DMS53 (cell line): ENCODE results near the gene SEC22A.

ENCODE experiments used
- DNase-seq: peaks from one replicate; lab custom pipeline; 2025; lab: John Stamatoyannopoulos, UW

Gene SEC22A

DNA sequence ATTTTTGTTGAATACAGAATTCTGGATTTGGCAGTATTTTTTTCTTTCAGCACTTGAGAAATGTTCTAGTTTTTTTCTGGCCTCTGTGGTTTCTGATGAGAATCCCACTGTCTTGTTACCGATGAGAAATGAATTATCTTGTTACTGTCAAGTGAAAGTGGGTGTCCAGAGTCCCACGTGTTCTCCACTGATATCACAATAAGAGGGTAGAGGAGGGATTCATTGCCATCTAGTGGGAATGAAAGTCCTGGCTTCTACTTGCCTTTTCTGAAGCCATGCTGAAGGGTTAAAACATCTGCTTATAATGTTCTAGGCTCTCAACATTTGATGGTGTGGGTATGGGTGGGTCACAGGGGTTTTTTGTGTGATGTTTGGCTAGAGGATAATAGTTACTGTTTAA, 66.1 kb downstream of the SEC22A start:
- no peak for DNase-seq

DNA sequence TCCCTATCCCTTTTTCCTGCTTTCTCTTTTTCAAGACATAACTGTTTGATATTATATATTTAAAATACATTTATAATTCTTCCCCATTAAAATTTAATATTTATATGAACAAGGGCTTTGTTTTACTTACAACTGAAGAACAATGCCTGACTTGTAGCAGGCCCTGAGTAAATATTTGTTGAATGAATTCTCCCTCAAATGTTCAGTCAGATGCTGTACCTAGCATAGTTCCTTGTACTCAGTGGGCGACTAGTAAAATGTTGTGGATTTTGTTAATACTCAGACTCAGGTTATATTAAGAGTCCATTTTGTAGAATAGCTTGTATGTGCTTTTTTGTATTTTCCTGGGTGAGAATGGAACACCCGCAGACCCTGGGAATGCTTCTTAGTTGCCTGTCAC, 69.1 kb downstream of the SEC22A start:
- DNase-seq = no peak

DNA sequence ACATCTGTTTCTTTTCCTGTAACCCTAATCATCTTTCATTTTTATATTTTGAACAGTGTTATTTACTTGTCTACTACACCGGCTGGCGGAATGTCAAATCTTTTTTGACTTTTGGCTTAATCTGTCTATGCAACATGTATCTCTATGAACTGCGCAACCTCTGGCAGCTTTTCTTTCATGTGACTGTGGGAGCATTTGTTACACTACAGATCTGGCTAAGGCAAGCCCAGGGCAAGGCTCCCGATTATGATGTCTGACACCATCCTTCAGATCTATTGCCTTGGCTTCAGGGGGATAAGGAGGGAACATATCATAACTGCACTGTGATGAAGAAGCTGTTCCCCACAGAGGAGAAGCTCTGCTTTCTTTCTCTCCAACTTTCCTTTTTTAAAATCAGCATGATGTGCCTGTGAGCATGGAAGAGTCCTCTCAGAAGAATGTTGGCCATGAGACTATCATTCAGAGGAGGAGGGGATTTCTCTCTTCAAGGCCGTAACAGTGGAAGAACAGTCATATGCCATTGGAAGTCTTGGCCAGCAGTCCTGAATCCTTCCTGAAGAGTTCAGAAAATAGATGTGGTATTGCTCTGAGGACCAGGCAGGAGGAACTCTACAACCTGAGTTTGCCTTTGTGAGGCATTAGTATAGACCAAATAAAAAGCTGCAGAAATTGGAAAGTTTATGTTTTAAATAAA, 69.9 kb downstream of the SEC22A start:
- no peak for DNase-seq

DNA sequence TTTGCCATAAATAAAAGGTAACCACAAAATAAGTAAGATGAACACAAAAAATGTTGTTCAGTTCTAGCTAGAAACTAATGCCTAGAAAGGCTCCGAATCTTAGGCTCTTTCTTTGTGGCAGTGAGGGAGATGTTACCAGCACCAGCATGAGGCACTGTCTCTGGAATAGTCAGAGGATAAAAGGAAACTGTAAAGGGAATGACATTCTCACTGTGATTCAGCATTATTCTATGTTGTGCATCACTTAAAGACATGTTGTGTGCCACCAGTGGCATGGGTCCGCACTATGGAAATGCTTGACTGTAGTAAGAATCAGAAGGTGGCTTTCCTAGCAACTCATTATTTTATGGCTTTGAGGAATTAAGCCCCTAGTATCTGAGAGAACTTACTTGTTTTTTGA, 70.8 kb downstream of the SEC22A start:
- no peak for DNase-seq

DNA sequence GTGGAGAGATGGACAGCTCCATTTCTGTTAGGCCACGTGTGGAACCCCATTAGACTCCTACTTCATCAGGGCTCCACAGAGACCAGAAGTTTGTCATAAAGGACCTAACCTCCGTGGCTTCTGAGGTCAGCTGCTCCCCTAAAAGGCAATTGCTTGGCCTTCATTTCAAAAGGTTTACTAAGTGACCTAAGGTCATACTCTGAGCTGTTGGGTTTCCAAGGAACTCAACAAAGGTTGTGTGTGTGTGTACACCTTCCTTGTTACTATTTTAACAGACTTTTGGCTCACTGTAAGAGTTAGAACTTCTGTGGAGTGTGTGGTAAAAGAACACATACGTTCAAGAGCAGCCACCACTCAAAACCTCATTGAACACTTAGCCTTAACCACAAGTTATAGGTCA, 73.9 kb downstream of the SEC22A start:
- DNase-seq = no peak

DNA sequence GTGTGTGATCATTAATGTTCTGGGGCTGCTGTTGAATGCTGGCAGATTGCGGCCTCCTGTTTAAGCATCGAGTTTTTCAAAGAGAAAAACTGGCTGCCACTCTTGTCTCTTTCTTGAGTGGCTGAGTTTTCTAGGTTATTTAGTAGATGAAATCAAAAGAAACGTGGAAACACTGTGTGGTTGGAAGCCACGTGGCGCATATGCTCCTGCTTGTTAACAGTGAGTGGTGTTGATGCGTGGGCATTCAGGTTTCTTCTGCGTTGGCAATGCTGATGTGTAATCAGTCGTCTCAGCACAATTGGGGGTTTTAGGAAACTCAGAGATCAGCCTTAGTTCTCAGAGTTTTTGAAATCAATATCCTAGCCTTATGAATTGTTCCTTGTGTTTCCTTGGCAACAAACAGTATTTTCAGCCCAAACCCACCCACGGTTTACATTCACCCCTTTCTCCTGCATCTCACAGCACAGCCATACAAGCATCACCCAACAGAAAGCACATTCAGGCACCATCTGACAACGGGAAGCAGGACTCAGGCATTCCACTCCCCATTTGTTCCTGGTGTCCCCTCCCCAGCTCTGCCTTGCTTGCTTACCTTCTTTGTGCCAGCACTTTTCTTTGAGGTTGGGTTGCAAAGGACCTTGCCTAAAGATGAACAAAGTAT, 74.7 kb downstream of the SEC22A start:
- no peak for DNase-seq

DNA sequence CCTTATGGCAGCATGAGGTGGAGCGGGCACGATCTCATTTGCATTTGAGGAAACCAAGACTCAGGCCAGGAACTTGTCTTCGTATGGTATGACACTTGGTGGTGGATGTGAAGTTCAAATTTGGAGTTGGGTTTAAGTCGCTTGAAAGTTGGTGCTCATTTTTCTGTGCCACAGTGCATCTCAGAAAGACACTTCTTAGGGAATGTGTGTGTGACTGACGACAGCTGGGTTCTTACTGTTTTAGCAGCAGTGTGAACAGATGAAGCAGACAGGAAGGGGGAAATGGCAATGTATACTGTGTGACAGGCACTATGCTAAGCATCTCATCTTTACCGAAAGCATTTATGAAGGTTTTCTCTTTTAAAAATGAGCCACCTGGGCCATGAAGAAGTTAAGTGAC, 75.4 kb downstream of the SEC22A start:
- no peak for DNase-seq

DNA sequence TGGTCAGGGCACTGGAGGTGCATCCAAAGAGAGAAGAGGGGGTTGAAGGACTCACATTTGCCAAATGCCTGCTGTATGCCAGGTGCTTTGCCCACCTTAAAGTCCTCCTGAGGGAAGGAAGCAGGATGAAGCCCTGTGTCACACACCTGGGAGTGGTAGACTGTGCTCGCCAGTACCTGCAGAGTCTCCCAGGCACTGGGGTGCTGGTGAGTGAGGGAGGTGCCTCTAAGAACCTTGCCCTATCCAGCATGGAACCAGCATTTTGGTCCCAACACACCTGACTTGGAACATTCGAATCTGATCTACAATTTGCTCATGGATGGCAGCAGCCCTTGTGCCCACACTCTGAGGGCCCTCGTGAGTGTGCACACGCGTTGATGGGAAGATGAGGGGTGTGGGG, 76.7 kb downstream of the SEC22A start:
- DNase-seq = no peak

DNA sequence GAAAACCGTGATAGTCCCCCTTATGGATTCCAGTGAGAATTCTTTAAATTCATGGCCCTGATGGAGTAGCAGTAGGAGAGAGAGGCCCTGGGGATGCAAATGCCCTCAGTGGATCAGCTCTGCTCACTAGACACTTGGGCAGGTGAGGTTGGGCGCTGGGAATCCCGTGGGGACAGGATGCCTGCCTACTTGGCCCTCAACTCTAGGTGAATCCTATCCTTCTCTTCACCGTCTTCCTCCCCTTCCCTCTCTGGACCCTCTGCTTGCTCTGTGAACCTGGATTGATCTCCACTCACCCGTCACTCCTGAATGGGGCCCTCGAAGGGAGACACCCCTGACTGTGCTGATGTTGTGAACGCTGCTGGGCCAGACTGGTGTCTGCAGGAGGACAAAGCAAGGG, 77.4 kb downstream of the SEC22A start:
- no peak for DNase-seq

DNA sequence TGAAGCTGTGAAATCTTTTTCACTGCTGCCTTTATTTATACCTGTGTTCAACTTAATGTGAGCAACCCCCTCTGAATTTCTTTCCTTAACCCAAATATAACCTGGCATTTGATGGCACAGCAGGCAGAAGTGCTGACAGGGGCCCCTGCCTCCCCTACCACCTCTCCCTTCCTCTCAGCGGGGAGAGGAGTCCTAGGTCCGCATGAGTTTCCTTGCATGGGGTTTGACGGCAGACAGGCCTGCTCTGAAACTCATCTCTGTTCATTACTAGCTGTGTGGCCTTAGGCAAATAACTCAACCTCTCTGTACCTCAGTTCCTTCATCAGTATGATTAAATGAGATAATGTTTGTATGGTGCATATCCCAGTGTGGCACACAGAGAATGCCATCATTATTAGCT, 79.7 kb downstream of the SEC22A start:
- no peak for DNase-seq

DNA sequence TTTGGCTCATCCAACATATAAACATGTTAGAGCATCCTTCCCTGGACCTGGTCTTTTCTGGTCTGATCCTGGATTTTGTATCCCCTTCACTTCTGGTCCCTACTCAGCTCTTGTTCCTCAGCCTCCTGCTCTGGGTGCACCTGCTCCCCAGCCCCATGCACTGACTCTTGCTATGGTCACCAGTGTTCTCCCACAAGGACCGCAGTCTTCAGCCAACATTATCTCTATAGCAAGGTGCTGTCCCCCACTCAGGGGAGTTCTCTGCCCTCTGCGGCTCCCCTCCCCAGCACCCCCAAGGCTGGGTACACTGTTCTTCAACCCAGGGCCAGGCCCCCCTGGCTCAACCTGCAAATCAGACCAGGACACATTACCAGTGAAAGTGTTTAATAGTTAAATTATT, 80.2 kb downstream of the SEC22A start:
- no peak for DNase-seq

DNA sequence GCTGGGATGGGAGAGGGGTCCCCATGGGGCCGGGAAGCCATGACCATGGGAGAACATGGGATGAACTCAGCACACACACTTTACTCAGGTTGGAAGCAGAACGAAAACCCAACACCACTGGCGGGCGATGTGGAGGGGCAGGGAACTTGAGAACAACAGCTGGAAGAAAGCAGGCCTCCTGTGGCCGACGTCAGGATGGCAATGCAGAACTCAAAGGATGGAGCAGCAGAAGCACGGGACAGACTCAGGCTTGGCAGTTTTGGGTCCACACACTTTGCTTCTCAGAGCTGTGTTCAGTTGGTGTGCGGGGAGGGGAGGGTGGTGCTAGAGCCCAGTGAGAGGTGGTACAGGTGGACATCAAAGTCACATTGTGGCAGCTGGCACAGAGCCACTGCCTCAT, 80.7 kb downstream of the SEC22A start:
- no peak for DNase-seq

DNA sequence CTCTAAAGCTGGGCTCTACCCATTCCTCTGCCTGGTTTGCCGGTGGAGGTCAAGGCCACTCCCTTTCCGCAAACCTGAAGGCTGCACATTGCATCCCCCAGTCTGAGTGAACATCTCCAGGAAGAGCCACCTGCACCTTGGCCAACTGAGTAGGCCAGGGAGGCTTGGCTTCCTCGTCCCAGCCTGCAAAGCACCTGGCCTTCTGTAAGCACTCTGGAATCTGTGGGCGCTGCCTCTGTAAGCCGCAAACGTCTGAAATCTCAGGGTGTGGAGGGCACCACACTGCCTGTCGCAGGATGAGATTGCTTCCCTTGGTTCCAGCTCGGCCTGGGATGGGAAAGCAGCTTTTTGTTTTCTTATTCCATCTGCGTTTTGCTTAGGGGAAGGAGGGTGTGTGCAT, 81.3 kb downstream of the SEC22A start:
- DNase-seq = no peak

DNA sequence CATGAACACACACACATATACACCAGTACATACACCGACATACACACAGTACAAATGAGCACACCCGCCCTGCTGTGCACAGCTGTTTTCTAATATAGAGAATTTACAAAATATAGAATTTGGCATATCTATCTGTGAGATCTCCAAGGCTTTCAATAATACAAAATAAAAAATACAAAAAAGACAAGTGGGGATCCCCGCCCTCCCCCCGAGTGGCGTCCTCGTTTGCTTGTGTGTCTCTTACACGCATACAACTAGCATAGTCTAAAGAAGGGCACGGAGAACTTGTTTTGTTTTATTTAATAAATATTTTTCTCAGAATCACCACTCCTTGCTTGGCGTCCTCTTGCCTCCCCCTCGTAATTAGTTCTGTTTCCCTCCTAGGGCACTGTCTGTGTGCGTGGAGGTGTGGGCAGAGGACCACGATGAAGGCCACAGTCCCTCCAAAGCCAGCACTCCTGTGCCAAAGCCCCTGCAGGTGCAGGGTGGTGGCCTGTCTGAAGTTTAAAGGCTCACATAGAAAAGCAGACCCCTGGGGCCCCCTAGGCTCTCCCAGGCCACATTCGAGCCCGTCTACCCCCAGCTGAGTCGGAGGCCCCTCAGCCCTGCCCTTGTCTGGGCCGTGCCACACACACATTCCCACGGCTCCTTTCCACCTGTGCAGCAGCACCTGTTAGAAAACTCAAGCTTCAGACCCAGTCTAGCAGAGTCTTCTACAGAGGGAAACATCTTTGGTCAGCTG, 82.1 kb downstream of the SEC22A start:
- no peak for DNase-seq

DNA sequence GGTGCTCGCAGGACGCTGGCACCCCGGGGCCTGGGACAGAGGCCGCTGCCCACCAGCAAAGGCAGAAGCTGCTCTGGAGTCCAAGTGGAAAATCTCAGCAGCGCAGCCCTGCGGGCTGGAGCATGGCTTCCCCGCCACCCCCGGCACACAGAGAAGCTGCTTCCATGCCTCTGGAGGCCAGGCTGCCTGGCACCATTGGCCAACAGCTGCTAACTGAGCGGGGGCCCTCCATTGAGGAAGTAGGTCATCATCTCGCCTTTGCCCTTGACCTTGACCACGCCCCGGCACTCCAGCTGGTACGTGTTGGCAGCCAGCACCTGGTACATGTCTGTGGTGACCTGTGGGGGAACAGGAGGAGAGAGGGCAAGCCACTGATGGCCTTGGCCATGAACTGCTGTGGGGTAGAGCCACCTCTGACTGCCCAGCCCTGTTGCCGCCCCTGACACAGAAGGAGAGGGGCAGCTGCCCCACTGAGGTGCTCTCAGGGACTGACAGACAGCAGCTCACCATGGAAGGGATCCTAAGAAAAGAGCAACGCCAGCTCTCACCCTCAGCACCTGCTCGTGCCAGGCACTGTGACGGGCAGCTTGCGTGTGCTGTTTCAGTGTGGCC, 82.8 kb downstream of the SEC22A start:
- peak; percentile 20 for DNase-seq

DNA sequence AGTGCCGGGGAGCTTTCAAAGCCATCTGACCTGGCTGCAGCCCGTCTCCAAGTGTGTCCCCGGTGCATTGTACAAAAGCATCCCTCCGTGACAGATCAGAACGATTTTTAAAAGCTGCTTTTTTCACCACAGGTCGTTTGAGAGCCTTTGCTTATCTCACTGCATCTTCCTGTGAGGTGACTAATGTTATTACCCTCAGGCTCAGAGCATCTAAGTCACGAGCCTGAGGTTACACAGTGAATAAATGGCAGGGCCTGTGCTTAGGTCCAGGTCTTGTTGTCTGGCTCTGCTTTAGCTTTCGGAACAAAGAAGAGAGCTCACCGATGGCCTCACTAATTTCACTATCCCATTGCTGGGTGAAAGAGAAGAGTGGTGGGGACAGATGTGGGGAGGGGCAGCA, 83.3 kb downstream of the SEC22A start:
- DNase-seq = no peak

DNA sequence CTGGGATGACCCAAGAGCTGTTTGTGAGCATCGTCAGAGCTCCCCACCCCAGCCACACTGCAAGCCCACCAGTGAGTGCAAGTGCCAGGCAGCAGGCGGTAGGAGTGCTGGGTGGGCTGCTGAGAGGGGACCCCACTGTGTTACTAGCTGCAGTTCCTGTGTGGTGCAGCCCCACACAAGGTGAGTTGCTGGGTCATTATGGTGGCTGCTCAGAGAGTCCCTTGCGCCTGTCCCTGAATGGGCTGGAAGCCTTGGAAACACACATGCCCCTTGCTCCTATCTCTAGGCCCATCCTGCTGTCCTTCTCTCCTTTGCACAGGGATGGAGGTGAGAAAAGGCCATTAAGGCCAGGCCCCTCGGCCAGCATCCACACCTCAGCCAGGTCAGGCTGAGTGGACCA, 83.7 kb downstream of the SEC22A start:
- no peak for DNase-seq

DNA sequence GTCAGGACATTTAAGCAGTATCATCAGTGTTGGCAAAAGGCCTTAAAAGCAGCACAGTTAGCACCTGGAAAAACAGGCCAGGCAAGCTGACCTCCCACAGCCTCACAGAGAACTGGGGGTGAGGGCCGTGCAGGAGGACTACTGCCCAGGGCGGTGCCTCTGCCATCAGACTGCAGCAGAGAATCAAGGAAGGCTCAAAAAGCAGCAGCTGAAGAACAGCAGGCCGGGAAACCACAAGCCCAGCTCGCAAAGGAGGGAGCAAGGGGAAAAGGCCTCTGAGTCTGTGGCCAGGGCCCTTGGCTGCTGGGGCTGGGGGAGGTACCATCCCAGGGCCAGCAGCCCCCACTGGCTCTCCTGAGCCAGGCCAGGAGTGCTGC, 84.2 kb downstream of the SEC22A start:
- DNase-seq = no peak

DNA sequence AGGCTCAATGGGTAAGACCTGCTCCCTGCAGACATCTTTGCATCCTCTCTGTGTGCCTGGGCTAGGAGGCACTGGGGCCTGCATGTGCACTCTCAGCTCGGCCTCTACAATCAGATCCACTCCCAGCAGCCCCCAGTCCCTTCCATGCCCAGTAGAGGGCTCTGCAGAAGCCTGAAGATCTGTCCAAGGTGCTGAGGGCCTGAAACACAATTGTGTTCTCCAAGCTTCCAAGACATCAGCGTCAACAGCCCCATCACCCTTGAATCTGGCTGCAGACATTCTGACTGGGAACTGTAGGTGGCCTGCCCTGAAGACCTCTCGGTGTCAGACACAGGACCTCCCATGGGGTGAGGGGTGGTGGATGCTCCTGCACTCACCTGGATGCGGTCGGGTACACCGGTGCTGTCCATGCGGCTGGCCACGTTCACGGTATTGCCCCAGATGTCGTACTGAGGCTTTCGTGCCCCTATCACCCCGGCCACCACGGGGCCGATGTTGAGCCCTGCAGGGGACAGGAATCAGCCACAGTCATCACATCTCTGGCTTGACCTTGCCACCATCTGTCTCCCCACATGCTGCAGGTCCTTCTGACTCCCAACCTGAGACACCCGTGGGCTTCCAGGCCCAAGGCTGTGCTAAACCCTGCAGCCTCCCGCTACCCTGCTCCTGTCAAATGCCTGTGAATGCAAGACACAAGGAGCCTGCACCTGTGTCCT, 84.7 kb downstream of the SEC22A start:
- DNase-seq = peak; percentile 54

DNA sequence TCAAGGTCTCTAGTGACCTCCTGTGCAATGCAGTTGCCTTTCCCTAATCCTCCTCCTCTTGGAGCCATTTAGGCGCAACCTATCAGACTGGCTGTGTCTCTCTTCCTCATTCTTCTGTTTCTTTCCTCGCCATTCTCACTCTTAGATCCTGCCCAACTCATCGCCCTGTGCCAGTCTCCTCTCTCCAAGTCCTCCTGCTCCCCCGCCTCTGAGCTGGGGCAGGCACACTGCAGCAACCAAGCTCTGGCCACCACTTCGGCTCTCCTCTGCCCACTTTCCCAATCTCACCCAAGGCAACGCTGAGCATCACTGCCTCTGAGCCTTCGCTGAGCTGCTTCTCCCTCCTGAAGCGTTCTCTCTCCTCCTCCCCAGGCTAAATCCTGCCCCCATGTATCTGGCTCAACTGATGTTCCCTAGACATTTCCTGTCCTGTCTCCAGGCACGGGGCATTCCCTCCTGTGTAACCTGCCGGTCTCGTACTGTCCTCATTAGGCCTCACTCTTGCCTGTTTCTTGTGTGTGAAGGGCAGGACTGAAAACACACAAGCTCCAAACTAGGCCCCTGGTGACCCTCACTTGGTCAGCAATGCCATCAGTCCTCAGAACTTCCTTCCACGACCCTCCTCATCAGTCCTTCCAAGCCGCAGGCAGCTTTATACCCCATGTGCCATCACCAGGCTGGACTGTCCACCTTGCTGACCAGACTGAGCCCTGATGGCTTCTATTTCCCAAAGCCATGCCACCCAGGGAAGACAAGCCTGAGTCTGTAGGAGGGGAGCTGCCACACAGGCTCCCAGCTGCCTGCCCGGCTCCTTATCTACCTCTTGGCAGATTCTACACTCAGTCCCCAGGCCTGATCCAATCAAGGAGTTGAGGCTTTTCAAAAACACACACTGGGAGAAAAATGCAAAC, 85.6 kb downstream of the SEC22A start:
- DNase-seq = no peak

DNA sequence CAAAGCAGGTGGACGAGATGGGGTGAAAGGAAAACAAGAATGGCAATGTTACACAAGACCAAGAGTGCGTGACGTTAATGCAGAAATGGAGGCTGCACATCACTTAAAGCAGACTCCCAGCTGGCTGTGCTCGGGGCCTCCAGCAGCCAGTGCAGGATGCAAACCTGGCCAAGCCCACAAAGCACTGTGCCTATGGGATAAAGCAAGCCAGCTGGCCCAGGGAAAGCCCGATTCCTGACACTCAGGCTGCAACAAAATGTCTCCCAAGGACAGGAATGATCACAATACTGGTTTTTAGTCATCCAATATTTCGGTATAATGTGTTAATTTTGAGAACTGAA, 86.2 kb downstream of the SEC22A start:
- no peak for DNase-seq
